ENCODE results near the gene PPP1R12A. TPM values are rescaled to one million over a fixed set of nuclear protein-coding genes. Genes with fewer than 3 reads are reported as not detected.

The PPP1R12A gene
- total RNA-seq, 2 experiments from 2014 or later = 65.6 to 76.4 TPM

GRCh38 chr12:79911889-79912656 is 22.8 kb downstream of the PPP1R12A start:
- Histone ChIP-seq H3K4me3 (ENCODE audit: low read length) (no peak overlapping the region), H3K4me1 (ENCODE audit: insufficient read depth, low read length) (peaks cover 18% of the 10 kb centered on the region), H3K27me3 (ENCODE audit: control insufficient read depth in 1 of 2, insufficient read depth in 2 of 2, low read length in 2 of 2) (no peaks in the 10 kb centered on the region), H3K9me3 (ENCODE audit: control insufficient read depth in 1 of 2, insufficient read depth in 1 of 2, low read length in 2 of 2) (no peaks in the 10 kb centered on the region), H3K36me3 (ENCODE audit: insufficient read depth, low read length) (no peaks in the 10 kb centered on the region), H3K27ac (ENCODE audit: low read depth in 1 of 2, low read length in 2 of 2) (no peak overlapping the region)
- DNase-seq = no peak
- TF ChIP-seq, protein P1, sequence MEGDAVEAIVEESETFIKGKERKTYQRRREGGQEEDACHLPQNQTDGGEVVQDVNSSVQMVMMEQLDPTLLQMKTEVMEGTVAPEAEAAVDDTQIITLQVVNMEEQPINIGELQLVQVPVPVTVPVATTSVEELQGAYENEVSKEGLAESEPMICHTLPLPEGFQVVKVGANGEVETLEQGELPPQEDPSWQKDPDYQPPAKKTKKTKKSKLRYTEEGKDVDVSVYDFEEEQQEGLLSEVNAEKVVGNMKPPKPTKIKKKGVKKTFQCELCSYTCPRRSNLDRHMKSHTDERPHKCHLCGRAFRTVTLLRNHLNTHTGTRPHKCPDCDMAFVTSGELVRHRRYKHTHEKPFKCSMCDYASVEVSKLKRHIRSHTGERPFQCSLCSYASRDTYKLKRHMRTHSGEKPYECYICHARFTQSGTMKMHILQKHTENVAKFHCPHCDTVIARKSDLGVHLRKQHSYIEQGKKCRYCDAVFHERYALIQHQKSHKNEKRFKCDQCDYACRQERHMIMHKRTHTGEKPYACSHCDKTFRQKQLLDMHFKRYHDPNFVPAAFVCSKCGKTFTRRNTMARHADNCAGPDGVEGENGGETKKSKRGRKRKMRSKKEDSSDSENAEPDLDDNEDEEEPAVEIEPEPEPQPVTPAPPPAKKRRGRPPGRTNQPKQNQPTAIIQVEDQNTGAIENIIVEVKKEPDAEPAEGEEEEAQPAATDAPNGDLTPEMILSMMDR (IDR thresholded peaks at IDR 0.05) = no peak
- H3K27ac Mint-ChIP-seq = peak overlapping the region; percentile 1
- intact Hi-C loops (cut with DNase I, micrococcal nuclease) = no loop called here
- no peak for ATAC-seq (ENCODE audit: poor library complexity)
- no peaks in the 10 kb centered on the region for H3K9me3 Mint-ChIP-seq
- H3K4me3 Mint-ChIP-seq = no peak overlapping the region
- H3K36me3 Mint-ChIP-seq (ENCODE audit: low read depth) = peaks cover 10% of the 10 kb centered on the region
- H3K4me1 Mint-ChIP-seq (ENCODE audit: low read depth) = peaks cover 66% of the 10 kb centered on the region
- H3K27me3 Mint-ChIP-seq = no peaks in the 10 kb centered on the region
- CTCF ChIA-PET = no interaction called here
- POLR2A ChIA-PET = no interaction called here

- Histone ChIP-seq H3K36me3 (ENCODE audit: insufficient read depth, low read length) (no peaks in the 10 kb centered on the region), H3K27ac (ENCODE audit: low read depth in 1 of 2, low read length in 2 of 2) (no peak overlapping the region), H3K27me3 (ENCODE audit: control insufficient read depth in 1 of 2, insufficient read depth in 2 of 2, low read length in 2 of 2) (no peaks in the 10 kb centered on the region), H3K9me3 (ENCODE audit: control insufficient read depth in 1 of 2, insufficient read depth in 1 of 2, low read length in 2 of 2) (no peaks in the 10 kb centered on the region), H3K4me3 (ENCODE audit: low read length) (no peak overlapping the region), H3K4me1 (ENCODE audit: insufficient read depth, low read length) (peaks cover 18% of the 10 kb centered on the region)
- no peak for DNase-seq
- TF ChIP-seq, protein P1 (IDR thresholded peaks at IDR 0.05) = no peak
- H3K4me3 Mint-ChIP-seq = no peak overlapping the region
- peaks cover 10% of the 10 kb centered on the region for H3K36me3 Mint-ChIP-seq (ENCODE audit: low read depth)
- ATAC-seq (ENCODE audit: poor library complexity) = no peak
- no peaks in the 10 kb centered on the region for H3K9me3 Mint-ChIP-seq
- intact Hi-C loops (cut with DNase I, micrococcal nuclease) = no loop called here
- H3K27me3 Mint-ChIP-seq = no peaks in the 10 kb centered on the region
- peaks cover 60% of the 10 kb centered on the region for H3K4me1 Mint-ChIP-seq (ENCODE audit: low read depth)
- H3K27ac Mint-ChIP-seq = no peak overlapping the region
- CTCF ChIA-PET = no interaction called here
- POLR2A ChIA-PET = no interaction called here
These were observed 26.5 kb downstream of the PPP1R12A start for GRCh38 chr12:79908366-79908765.

DNA sequence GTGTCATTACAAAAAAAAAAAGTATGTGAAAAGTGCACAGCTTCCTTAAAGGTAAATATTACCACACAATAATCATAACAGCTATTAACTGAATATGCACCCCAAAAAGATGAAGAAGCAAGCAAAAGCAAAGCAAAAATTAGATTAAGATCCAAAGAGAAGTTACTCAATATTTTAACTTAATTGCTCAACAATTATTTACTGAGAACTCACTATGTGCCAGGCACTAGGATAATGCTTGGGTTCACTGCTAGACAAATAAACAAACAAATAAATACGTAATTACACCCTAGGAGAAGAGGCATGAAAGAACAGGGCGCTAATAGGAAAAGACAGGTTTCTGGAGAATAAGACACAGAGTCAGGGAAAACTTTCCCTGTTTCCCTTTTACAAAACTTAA is 33.4 kb downstream of the PPP1R12A start:
- CTCF ChIA-PET = no interaction called here
- no peak for ATAC-seq (ENCODE audit: poor library complexity)
- DNase-seq = no peak
- H3K36me3 Mint-ChIP-seq (ENCODE audit: low read depth) = no peaks in the 10 kb centered on the region
- H3K27ac ChIP-seq (ENCODE audit: low read depth in 1 of 2, low read length in 2 of 2) = no peak overlapping the region
- H3K27me3 ChIP-seq (ENCODE audit: control insufficient read depth in 1 of 2, insufficient read depth in 2 of 2, low read length in 2 of 2) = no peaks in the 10 kb centered on the region
- H3K9me3 Mint-ChIP-seq = no peaks in the 10 kb centered on the region
- H3K4me1 ChIP-seq (ENCODE audit: insufficient read depth, low read length) = peaks cover 8% of the 10 kb centered on the region
- TF ChIP-seq, protein P1 (IDR thresholded peaks at IDR 0.05) = no peak
- H3K4me3 ChIP-seq (ENCODE audit: low read length) = no peak overlapping the region
- H3K4me1 Mint-ChIP-seq (ENCODE audit: low read depth) = peaks cover 70% of the 10 kb centered on the region
- POLR2A ChIA-PET = no interaction called here
- no peaks in the 10 kb centered on the region for H3K36me3 ChIP-seq (ENCODE audit: insufficient read depth, low read length)
- no peaks in the 10 kb centered on the region for H3K9me3 ChIP-seq (ENCODE audit: control insufficient read depth in 1 of 2, insufficient read depth in 1 of 2, low read length in 2 of 2)
- no peaks in the 10 kb centered on the region for H3K27me3 Mint-ChIP-seq
- intact Hi-C loops (cut with DNase I, micrococcal nuclease) = no loop called here
- no peak overlapping the region for H3K4me3 Mint-ChIP-seq
- no peak overlapping the region for H3K27ac Mint-ChIP-seq

All from CD4-positive, alpha-beta T cell (primary cell).